GM10266 (cell line): Measurements from ENCODE around the gene PHKG2.
A peak's percentile ranks its signal among the peaks of the same experiment; 100 is the strongest.

Experiments
- DNase-seq: peaks from one replicate; pipeline ENCODE4 v3.0.0; 2012; ENCODE audit errors: extremely low spot score
- TF ChIP-seq, protein P1 (sequence below): IDR thresholded peaks from 2 replicates; pipeline ENCODE4 v1.5.1; 2012; ENCODE audit warnings: mild to moderate bottlenecking, low read depth; ENCODE audit not compliant: control insufficient read depth, insufficient read depth; ENCODE audit errors: missing control alignments

The PHKG2 gene

DNA sequence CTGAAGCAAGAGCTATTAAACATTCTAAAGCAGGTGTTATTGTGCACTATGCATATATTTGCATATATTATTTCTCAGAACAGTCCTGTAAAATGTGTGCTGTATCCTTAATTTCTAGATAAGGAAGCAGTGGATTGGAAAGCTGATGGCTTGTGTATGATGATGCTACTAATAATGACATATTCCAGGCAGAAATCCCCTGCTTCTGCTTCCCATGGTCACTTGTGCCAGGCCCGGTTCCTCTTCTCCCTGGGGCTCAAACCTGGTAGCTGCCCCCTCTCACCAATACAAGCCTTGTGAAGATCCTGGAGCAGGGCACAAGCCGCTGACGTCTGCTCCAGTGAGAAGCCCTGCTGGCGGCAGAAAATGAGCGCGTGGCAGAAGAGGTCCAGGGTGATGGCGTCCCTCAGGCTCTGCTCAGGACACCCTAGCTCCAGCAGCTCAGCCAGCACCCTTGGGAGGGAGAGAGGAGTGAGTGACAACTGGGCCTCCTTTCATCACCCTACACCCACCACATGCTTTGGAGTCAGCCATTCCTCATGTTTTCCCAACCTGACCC lies 11.9 kb downstream of the PHKG2 start:
- no peak for DNase-seq
- TF ChIP-seq, protein P1, sequence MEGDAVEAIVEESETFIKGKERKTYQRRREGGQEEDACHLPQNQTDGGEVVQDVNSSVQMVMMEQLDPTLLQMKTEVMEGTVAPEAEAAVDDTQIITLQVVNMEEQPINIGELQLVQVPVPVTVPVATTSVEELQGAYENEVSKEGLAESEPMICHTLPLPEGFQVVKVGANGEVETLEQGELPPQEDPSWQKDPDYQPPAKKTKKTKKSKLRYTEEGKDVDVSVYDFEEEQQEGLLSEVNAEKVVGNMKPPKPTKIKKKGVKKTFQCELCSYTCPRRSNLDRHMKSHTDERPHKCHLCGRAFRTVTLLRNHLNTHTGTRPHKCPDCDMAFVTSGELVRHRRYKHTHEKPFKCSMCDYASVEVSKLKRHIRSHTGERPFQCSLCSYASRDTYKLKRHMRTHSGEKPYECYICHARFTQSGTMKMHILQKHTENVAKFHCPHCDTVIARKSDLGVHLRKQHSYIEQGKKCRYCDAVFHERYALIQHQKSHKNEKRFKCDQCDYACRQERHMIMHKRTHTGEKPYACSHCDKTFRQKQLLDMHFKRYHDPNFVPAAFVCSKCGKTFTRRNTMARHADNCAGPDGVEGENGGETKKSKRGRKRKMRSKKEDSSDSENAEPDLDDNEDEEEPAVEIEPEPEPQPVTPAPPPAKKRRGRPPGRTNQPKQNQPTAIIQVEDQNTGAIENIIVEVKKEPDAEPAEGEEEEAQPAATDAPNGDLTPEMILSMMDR: no peak

DNA sequence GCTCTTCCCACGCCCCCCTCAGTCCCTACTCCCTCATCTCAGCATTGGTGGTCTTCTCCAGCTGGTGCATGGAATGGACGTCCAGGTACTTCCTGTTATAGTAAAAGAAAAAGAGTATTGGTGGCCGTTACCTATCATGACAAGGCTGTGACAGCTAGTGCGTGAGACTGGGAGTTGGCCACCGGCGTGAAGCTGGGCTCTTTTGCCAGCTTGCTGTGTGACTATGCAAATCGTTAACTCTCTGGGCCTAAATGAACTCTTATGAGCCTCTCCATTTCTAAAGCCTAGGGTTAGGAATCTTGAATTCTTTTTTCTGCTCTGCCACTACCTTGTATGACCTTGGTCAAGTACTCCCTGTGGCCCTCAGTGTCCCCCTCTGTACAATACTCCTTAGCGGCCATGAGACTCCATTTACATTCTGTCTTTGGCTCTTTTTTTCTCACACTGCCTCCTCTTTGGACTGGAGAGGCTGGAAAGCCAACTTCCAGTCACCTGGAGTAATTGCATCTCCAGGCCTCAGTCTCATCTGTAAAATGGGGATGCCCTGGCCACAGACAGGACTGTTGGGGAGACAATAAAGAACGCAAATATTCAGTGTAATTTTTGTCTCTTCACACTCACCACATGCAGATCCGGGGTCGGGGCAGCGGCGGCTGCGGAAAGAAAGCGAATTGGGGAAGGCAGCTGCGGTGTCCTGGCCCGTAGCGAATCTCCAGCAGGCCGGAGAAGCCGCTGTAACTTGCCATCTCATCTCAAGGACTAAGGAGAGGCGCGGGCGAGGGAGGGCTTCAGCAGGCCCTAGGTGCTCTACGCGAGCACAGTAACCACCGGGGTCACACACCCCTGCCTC lies 12.6 kb downstream of the PHKG2 start:
- no peak for DNase-seq
- TF ChIP-seq, protein P1: no peak

DNA sequence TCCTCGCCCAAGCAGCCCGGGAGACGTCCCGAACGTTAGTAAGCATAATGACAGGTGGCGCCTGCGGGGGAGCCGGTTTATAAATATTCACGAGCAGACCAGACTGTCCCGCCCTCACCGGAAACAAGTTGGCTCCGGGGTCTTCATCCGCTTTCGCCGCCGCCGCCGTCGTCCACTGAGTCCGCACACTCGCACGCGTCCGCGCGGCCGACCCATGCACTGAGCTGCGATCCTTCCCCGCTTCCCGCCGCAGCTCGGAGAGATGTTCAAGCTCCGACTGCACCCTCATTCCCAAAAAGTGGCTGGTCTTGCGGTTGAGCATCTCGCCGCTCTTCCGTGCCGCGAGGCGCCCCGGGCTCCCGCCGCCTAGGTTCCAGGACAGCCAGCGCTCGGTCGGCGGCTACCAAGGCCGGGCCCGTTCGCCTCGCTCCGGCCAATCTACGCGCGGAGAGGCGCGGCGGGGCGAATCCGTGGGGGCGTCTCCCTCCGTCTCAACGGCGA lies 13.3 kb downstream of the PHKG2 start:
- DNase-seq: peak; percentile 66

DNA sequence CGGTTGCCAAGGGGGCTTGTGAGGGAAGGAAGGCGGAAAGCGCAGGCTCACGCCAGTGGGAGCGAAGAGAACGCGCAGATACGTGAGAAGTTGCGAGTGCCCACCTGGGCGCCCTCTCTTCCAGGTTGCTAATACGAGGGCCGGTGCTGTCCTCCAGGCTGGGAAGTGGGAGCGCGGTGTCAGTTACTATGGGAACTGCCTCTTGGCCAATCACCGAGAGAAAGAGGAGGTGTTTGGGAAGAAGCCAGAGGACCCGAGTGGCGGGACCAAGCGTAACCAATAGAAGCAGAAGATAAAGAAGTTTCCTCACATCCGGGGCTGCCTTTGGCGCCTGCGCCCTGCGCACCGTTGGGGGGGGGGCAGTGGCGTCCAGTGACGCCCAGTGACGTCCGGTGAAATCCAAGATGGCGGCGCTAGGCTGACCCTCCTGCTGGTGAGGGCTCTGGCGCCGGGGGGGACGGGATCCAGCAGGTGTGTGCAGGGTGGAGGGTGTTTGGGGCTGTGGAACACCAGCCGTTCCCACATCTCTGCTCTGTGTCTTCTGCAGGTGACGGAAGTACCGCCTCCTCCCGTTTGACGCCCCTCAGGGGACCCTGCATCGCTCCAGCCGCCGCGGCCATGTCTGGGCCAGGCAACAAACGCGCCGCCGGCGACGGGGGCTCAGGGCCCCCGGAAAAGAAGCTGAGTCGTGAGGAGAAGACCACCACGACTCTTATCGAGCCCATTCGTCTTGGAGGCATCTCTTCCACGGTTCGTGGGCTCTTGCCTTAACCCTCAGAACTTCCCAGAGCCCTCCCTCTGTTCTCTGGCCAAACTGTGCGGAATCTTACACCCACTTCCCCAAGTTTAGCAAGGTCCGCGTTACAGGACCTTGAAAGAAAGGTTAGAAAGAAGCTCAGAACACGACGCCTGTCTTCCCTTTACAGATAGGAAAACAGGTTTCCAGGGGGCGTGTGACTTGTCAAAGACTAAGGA lies 14.0 kb downstream of the PHKG2 start, which contains the start of the genes CFAP119 and RNF40:
Gene CFAP119 (minus strand): TSS at position 135 of the 975 bp plus-strand sequence. CDS start 314 bp downstream, outside the sequence.
Gene RNF40 (plus strand): TSS at position 395 of the 975 bp plus-strand sequence. CDS start 224 bp downstream, at position 619.
- DNase-seq: peak; percentile 99
- TF ChIP-seq, protein P1: no peak

More for the DNA sequence above, 13.3 kb downstream of the PHKG2 start:
- TF ChIP-seq, protein P1: no peak

GRCh38 chr16:30762991-30763725 lies 14.9 kb downstream of the PHKG2 start:
- no peak for DNase-seq
- TF ChIP-seq, protein P1: no peak

GRCh38 chr16:30764086-30764485 lies 15.9 kb downstream of the PHKG2 start:
- TF ChIP-seq, protein P1: no peak
- no peak for DNase-seq
